H1 (cell line): ENCODE results near the gene CHST1. TPM values are rescaled to one million over a fixed set of nuclear protein-coding genes. Genes with fewer than 3 reads are reported as not detected.

ENCODE experiments used
- CTCF ChIA-PET: fragments of 300-600 bp; sonication (Branson Sonifier 250); formaldehyde crosslinking; loops from one replicate; lab custom pipeline; 2021; ENCODE audit not compliant: partially characterized antibody; lab: Charles Lee
- POLR2A ChIA-PET: fragments of 300-600 bp; sonication (Branson Sonifier 250); formaldehyde crosslinking; loops from one replicate; lab custom pipeline; 2021; ENCODE audit warnings: inconsistent platforms; ENCODE audit not compliant: partially characterized antibody; lab: Charles Lee
- DNase-seq, 2 experiments: peaks; one replicate each; pipeline versions ENCODE4 v3.0.0 to v3.0.0-alpha.2; 2010 to 2022; ENCODE audit warnings: low spot score in 2 of 2, low read depth in 1 of 2, mixed read lengths in 1 of 2
- FAIRE-seq: peaks from 2 replicates; lab custom pipeline; 2011; peaks lifted over from hg19 to GRCh38; lab: Jason Lieb, UNC
- H2AFZ ChIP-seq: 2 replicates; pipeline ENCODE4 v1.8.1; 2012; ENCODE audit warnings: low read length, inconsistent platforms
- H2AK5ac ChIP-seq: 2 replicates; pipeline ENCODE4 v1.6.1; 2013; ENCODE audit warnings: low read depth, low read length
- H2BK120ac ChIP-seq: replicated peaks from 2 replicates; pipeline ENCODE3; 2013; ENCODE audit warnings: low read depth, low read length, inconsistent platforms
- H2BK12ac ChIP-seq: 2 replicates; pipeline ENCODE4 v1.6.1; 2013; ENCODE audit warnings: low read depth, low read length
- H2BK15ac ChIP-seq: 2 replicates; pipeline ENCODE4 v1.6.1; 2013; ENCODE audit warnings: low read length
- H2BK20ac ChIP-seq: 2 replicates; pipeline ENCODE4 v1.6.1; 2013; ENCODE audit warnings: low read length
- H2BK5ac ChIP-seq: 2 replicates; pipeline ENCODE4 v1.6.1; 2013; ENCODE audit warnings: low read depth, low read length
- H3K14ac ChIP-seq: 2 replicates; pipeline ENCODE4 v1.6.1; 2013; ENCODE audit warnings: inconsistent platforms; ENCODE audit not compliant: insufficient read length
- H3K18ac ChIP-seq: 2 replicates; pipeline ENCODE4 v1.6.1; 2013; ENCODE audit warnings: low read length; ENCODE audit errors: extremely low read depth
- H3K23ac ChIP-seq: 2 replicates; pipeline ENCODE4 v1.6.1; 2013; ENCODE audit warnings: inconsistent platforms; ENCODE audit not compliant: insufficient read length
- H3K23me2 ChIP-seq: 2 replicates; pipeline ENCODE4 v1.6.1; 2013; ENCODE audit warnings: low read depth, low read length
- H3K27ac ChIP-seq: 2 replicates; pipeline ENCODE4 v1.6.1; 2011; ENCODE audit warnings: low read depth, low read length, inconsistent platforms
- H3K27me3 ChIP-seq, 4 experiments: replicated peaks in 1 of 4; 1 replicate in 1 of 4; 2 replicates in 3 of 4; pipeline versions ENCODE4 v1.6.1 to v1.8.1; 2011 to 2013; ENCODE audit warnings: low read length in 3 of 4, mild to moderate bottlenecking in 3 of 4, inconsistent platforms in 2 of 4, mixed read lengths in 2 of 4, moderate library complexity in 1 of 4; ENCODE audit not compliant: control insufficient read depth in 3 of 4, insufficient read depth in 3 of 4; ENCODE audit errors: extremely low read depth in 1 of 4
- H3K36me3 ChIP-seq, 4 experiments: 2 replicates each; pipeline versions ENCODE4 v1.6.1 to v1.8.1; 2011 to 2013; ENCODE audit warnings: mild to moderate bottlenecking in 4 of 4, low read length in 3 of 4, moderate library complexity in 2 of 4, control low read depth in 1 of 4, inconsistent platforms in 1 of 4; ENCODE audit not compliant: insufficient read depth in 4 of 4, control insufficient read depth in 2 of 4
- H3K4ac ChIP-seq: replicated peaks from 2 replicates; pipeline ENCODE3; 2013; ENCODE audit warnings: low read length, low read depth, mixed read lengths, inconsistent platforms; ENCODE audit not compliant: insufficient read length
- H3K4me1 ChIP-seq, 4 experiments: replicated peaks in 1 of 4; 1 replicate in 1 of 4; 2 replicates in 3 of 4; pipeline versions ENCODE4 v1.6.1 to v1.8.1; 2011 to 2013; ENCODE audit warnings: low read length in 3 of 4, inconsistent platforms in 2 of 4, mixed read lengths in 1 of 4; ENCODE audit not compliant: insufficient read depth in 4 of 4, control insufficient read depth in 3 of 4
- H3K4me2 ChIP-seq, 2 experiments: 2 replicates each; pipeline versions ENCODE4 v1.6.1 to v1.8.1; 2011 to 2013; ENCODE audit warnings: low read depth in 2 of 2, low read length in 2 of 2, control low read depth in 1 of 2, inconsistent platforms in 1 of 2, mild to moderate bottlenecking in 1 of 2; ENCODE audit not compliant: insufficient read depth in 1 of 2
- H3K4me3 ChIP-seq, 4 experiments: fragments of 200-600, 300-600 bp in 1 of 4; sonication (generic), shearing (Covaris generic), sonication (Bioruptor Twin) in 1 of 4; 2 replicates each; pipeline versions ENCODE4 v1.5.1 to v1.8.1; 2011 to 2016; ENCODE audit warnings: low read length in 4 of 4, low read depth in 3 of 4, control low read depth in 2 of 4, inconsistent platforms in 2 of 4, mild to moderate bottlenecking in 2 of 4, mixed read lengths in 1 of 4, moderate library complexity in 1 of 4; ENCODE audit not compliant: insufficient read depth in 2 of 4; ENCODE audit errors: extremely low read depth in 1 of 4
- H3K56ac ChIP-seq: replicated peaks from 2 replicates; pipeline ENCODE3; 2013; ENCODE audit warnings: low read depth, mild to moderate bottlenecking, mixed read lengths, low read length, inconsistent platforms; ENCODE audit not compliant: insufficient read length
- H3K79me1 ChIP-seq: 2 replicates; pipeline ENCODE4 v1.6.1; 2013; ENCODE audit warnings: low read depth, low read length, control low read depth
- H3K79me2 ChIP-seq, 2 experiments: 2 replicates each; pipeline versions ENCODE4 v1.6.1 to v1.8.1; 2012 to 2013; ENCODE audit warnings: low read length in 2 of 2, mild to moderate bottlenecking in 2 of 2, inconsistent platforms in 1 of 2; ENCODE audit not compliant: insufficient read depth in 2 of 2, control insufficient read depth in 1 of 2
- H3K9ac ChIP-seq, 4 experiments: replicated peaks in 1 of 4; 1 replicate in 1 of 4; 2 replicates in 3 of 4; pipeline versions ENCODE4 v1.6.1 to v1.8.1; 2011 to 2013; ENCODE audit warnings: low read depth in 3 of 4, low read length in 3 of 4, control low read depth in 2 of 4, mild to moderate bottlenecking in 2 of 4, moderate library complexity in 2 of 4, inconsistent platforms in 1 of 4; ENCODE audit errors: extremely low read depth in 1 of 4
- H3K9me3 ChIP-seq, 2 experiments: 2 replicates each; pipeline versions ENCODE4 v1.6.1 to v1.8.1; 2012 to 2013; ENCODE audit warnings: mild to moderate bottlenecking in 2 of 2, moderate library complexity in 2 of 2, control low read depth in 1 of 2, inconsistent platforms in 1 of 2, low read depth in 1 of 2, low read length in 1 of 2, mixed read lengths in 1 of 2; ENCODE audit not compliant: insufficient read depth in 2 of 2
- H4K20me1 ChIP-seq, 2 experiments: replicated peaks in 1 of 2; 2 replicates each; pipeline versions ENCODE3 to v1.8.1; 2011 to 2013; ENCODE audit warnings: inconsistent platforms in 2 of 2, low read length in 2 of 2, mild to moderate bottlenecking in 1 of 2; ENCODE audit not compliant: insufficient read depth in 2 of 2, control insufficient read depth in 1 of 2
- H4K5ac ChIP-seq: 2 replicates; pipeline ENCODE4 v1.6.1; 2013; ENCODE audit warnings: low read length, low read depth, mixed read lengths, inconsistent platforms; ENCODE audit not compliant: insufficient read length
- H4K8ac ChIP-seq: 2 replicates; pipeline ENCODE4 v1.8.0; 2013; ENCODE audit warnings: mild to moderate bottlenecking, moderate library complexity, low read length, inconsistent platforms; ENCODE audit not compliant: insufficient read depth; ENCODE audit errors: extremely low read depth
- H4K91ac ChIP-seq: replicated peaks from 2 replicates; pipeline ENCODE3; 2013; ENCODE audit warnings: low read length, mixed read lengths, inconsistent platforms; ENCODE audit not compliant: insufficient read length
- EGR1 ChIP-seq: IDR thresholded peaks from 2 replicates; pipeline ENCODE4 v1.6.1; 2011; ENCODE audit warnings: low read depth, low read length, borderline replicate concordance
- RFX5 ChIP-seq: IDR thresholded peaks from 2 replicates; pipeline ENCODE4 v1.6.1; 2011; ENCODE audit warnings: low read depth, low read length, improper control_type of control experiment, borderline replicate concordance
- WGBS, 2 experiments: shearing (Covaris generic) in 1 of 2; methylation state at CpG; one replicate each; pipeline versions ENCODE4 v1.1.6 to v1.1.7; 2013 to 2015; ENCODE audit warnings: low lambda C conversion rate in 2 of 2, mixed read lengths in 2 of 2, inconsistent platforms in 1 of 2, low coverage in 1 of 2, missing lambda C conversion rate in 1 of 2; ENCODE audit not compliant: insufficient replicate concordance in 2 of 2, insufficient coverage in 1 of 2, insufficient read length in 1 of 2; ENCODE audit errors: extremely low coverage in 1 of 2, missing lambda C conversion rate in 1 of 2; 5-methylcytosine and 5-hydroxymethylcytosine counted together
- polyA plus RNA-seq, 7 experiments: library from polyadenylated mRNA; depleted of rRNA in 3 of 7; stranded (reverse) in 5 of 7; unstranded in 2 of 7; fragments of >200 nt in 5 of 7; fragments of 200-250 nt in 2 of 7; gene quantifications; 1 replicate in 5 of 7; 2 replicates in 1 of 7; 4 replicates in 1 of 7; pipeline versions ENCODE4 v1.2.1 to v1.2.3, GENCODE V29; 2011 to 2013; ENCODE audit warnings: missing spikeins in 2 of 7, mixed read lengths in 2 of 7
- total RNA-seq: library from RNA; stranded (reverse); fragmentation: NEBNext Ultra II Directional; extraction: Animal tissue kit (Norgen Biotek cat#: 25700); gene quantifications from 2 replicates; pipeline ENCODE4 v1.2.1, GENCODE V29; 2021

CHST1 gene
- total and polyA plus RNA-seq, 2 of the 8 experiments (the other 6 are each of a cell fraction or from before 2014, with no cell fraction given): 1.6 to 3.8 TPM

- H3K14ac ChIP-seq: no peak overlapping the region
- no peaks in the 10 kb centered on the region for H3K27me3 ChIP-seq
- H2BK15ac ChIP-seq: no peak overlapping the region
- H3K9me3 ChIP-seq: 0 out of 4 replicates have a peak, but pooled peaks cover 0 to 3% of the 10 kb centered on the region in 2 experiments
- H3K36me3 ChIP-seq: no peaks in the 10 kb centered on the region
- H3K4me3 ChIP-seq: no peak overlapping the region
- TF ChIP-seq EGR1 (no peak), RFX5 (no peak)
- TF ChIP-seq, all 59 proteins: peak for 0
- Histone ChIP-seq H2BK20ac (no peak overlapping the region), H3K18ac (no peak overlapping the region), H4K5ac (no peak overlapping the region), H3K56ac (no peak overlapping the region), H2BK120ac (no peak overlapping the region), H2BK12ac (no peak overlapping the region), H3K79me1 (no peaks in the 10 kb centered on the region), H2AK5ac (no peak overlapping the region), H3K9ac (no peak overlapping the region), H3K4me1 (no peaks in the 10 kb centered on the region; a peak in 1 of 7 replicates), H2BK5ac (no peak overlapping the region), H3K4me2 (no peak overlapping the region), H4K91ac (no peak overlapping the region), H3K23ac (no peak overlapping the region), H3K79me2 (no peaks in the 10 kb centered on the region), H4K8ac (no peak overlapping the region), H3K4ac (no peak overlapping the region), H2AFZ (no peak overlapping the region), H3K23me2 (no peaks in the 10 kb centered on the region), H4K20me1 (no peaks in the 10 kb centered on the region), H3K27ac (no peak overlapping the region)
- FAIRE-seq (no peak), DNase-seq (no peak)
- CTCF ChIA-PET: interaction anchor here (2.3 kb wide), 1 partner anchor 149 kb away, joined by 9 read pairs; no protein-coding TSS in a partner anchor
- POLR2A ChIA-PET: no interaction called here
- WGBS, 2 experiments: 84% methylated on average over 2 of the region's 2 CpGs; no CpG with 5 or more reads in 1 of the 2 experiments
Observed at GRCh38 chr11:45622283-45622682, 43.1 kb downstream of the CHST1 start.
